Cortex of kidney (tissue), 1 donor: ENCODE measurements around the gene OR2H2.

Experiments
- DNase-seq: peaks from one replicate; lab custom pipeline; 2025; lab: John Stamatoyannopoulos, UW

The OR2H2 gene

DNA sequence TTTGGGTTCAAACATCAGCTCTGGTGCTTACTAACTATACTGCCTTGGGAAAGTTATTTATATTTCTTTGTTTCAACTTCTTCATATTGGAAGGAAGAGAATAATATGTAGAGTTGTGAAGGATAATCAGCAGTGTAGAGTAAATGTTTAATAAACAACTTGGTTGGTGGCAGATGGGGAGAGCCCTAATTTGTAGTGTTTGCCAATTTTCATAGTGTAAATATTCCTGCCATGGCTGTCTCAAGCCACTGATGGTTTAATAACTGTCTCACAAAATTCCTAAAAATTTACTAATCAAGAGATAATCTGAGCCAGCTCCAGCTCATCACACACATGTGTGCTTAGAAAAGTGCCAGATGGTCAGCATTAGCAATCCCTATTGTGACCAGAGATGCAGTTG lies at the start of gene OR2H2:
Gene OR2H2 (plus strand): TSS at position 301 of the 400 bp plus-strand sequence. CDS start 2,824 bp downstream, outside the sequence.
- DNase-seq, result no peak

DNA sequence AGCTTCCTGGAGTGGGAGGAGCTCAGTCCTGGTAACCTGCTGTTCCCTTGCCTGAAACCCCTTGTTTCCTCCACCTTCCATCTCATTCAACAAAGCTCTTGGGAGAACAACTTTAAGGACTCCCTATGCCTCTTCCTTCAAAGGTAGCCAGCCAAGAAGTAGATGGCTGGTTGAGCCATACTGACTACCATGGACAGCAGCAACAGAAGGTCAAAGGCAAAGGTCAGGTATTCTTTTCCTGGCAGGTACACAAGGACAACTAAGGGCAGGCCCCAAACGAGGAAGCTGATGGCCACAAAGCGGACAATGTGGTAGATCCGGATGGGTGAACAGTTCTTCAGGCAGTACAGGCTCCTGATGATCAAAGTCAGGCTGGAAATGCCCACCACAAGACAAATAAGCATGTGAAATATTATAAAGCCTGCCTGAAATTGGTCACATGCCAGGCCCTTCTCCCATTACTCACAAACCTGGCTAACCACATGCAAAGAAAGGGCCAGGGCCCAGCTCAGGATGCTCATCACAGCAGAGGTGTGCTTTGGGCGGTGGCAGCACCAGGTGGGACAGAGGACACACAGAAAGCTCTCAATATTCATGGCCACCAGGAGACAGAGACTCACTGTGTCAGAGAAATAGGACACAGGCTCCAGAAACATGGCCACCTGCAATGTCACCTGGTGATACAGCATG lies 47.1 kb upstream of the OR2H2 start:
- DNase-seq, result no peak

DNA sequence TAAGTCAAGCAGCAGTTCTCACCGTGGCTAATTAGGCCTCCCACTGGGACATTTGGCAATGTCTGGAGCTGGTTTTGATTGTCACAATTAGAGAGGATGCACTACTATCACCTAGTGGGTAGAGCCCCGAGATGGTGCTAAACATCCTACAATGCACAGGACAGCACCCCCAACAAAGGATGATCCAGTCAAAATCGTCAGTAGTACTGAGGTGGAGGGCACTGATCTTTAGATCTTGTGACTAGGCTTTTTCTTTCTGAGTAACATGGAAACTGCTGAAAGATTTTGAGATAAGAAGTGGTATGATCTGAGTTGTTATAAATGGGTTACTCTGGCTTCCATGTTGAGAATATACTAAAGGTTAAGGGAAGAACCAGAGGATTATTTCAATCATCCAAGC lies 37.3 kb upstream of the OR2H2 start:
- no peak for DNase-seq

DNA sequence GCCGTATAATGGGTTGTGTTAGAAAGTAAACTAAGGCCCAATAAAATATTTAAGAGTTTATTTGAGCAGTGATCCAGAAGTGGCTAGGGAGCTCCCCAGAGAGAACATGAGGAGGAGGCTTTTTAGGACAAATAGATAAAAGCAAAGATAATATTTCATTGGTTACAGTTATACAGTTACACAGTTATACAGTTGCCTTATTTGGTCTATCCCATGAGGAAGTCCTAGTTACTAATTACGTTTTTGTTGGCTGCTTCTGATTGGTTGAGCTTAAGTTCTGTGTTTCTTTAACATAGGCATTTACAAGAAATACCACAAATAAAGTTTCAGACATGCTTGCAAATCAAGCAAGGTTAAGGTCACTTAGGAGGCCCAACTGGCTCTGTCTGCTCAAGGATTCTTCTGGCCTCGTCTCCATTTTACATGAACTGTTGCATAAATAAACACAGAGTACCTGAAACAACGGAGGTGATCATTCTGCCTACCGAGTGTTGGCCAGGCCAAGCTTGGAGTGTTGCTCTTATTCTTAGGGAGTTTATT lies 32.3 kb upstream of the OR2H2 start:
- DNase-seq, result no peak

DNA sequence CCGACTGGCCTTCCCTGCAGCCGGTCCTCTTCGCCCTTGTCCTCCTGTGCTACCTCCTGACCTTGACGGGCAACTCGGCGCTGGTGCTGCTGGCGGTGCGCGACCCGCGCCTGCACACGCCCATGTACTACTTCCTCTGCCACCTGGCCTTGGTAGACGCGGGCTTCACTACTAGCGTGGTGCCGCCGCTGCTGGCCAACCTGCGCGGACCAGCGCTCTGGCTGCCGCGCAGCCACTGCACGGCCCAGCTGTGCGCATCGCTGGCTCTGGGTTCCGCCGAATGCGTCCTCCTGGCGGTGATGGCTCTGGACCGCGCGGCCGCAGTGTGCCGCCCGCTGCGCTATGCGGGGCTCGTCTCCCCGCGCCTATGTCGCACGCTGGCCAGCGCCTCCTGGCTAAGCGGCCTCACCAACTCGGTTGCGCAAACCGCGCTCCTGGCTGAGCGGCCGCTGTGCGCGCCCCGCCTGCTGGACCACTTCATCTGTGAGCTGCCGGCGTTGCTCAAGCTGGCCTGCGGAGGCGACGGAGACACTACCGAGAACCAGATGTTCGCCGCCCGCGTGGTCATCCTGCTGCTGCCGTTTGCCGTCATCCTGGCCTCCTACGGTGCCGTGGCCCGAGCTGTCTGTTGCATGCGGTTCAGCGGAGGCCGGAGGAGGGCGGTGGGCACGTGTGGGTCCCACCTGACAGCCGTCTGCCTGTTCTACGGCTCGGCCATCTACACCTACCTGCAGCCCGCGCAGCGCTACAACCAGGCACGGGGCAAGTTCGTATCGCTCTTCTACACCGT lies 31.5 kb upstream of the OR2H2 start:
- no peak for DNase-seq

DNA sequence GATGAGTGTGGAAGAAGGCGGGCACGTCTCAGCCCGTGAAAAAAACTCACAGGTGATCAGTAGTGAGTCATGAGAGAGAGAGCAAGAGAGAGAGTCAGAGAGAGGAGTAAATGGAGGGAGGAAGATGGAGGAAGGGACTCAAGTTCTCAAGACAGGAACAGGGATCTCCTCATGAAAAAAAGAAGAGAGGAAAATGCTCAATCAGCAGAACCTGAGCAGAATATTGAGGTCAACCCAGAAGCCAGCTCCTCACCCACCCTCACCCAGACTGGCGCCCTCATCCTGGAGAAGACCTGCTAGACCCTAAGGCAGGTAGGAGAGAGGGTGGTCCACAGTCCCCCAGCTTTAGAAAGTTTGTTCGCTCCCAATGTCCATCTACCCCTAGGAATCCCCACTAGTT lies 30.2 kb upstream of the OR2H2 start:
- DNase-seq, result no peak

DNA sequence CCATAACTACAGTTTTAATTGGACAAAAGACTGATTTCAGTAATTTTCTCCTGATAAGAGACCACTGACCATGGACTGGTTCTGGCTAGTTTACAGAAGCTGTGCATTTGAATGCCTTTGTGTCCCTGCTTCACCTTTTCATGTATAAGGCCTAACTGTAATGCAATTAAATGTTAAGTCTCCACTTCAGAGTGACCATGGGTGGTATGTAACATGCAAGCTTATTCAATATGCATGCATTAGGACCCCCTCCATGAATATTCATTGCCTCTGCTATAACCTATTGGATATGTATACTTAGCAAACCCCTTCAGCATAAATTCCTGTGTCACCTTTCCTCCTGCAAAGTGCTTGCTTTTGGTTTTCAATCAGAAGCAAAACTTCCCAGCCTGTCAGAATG lies 27.6 kb upstream of the OR2H2 start:
- no peak for DNase-seq

DNA sequence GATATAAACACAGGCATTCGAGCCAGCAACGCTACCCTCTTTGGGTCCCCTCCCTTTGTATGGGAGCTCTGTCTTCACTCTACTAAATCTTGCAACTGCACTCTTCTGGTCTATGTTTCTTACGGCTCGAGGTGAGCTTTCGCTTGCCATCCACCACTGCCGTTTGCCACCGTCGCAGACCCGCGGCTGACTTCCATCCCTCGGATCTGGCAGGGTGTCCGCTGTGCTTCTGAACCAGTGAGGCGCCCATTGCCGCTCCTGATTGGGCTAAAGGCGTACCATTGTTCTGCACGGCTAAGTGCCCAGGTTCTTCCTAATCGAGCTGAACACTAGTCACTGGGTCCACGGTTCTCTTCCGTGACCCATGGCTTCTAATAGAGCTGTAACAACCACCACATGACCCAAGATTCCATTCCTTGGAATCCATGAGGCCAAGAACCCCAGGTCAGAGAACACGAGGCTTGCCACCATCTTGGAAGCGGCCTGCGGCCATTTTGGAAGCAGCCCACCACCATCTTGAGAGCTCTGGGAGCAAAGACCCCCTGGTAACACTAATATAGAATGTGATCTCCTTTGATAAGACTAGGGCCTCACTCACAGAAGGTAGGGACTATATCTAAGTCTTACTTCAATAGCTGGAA lies 26.4 kb upstream of the OR2H2 start:
- no peak for DNase-seq

DNA sequence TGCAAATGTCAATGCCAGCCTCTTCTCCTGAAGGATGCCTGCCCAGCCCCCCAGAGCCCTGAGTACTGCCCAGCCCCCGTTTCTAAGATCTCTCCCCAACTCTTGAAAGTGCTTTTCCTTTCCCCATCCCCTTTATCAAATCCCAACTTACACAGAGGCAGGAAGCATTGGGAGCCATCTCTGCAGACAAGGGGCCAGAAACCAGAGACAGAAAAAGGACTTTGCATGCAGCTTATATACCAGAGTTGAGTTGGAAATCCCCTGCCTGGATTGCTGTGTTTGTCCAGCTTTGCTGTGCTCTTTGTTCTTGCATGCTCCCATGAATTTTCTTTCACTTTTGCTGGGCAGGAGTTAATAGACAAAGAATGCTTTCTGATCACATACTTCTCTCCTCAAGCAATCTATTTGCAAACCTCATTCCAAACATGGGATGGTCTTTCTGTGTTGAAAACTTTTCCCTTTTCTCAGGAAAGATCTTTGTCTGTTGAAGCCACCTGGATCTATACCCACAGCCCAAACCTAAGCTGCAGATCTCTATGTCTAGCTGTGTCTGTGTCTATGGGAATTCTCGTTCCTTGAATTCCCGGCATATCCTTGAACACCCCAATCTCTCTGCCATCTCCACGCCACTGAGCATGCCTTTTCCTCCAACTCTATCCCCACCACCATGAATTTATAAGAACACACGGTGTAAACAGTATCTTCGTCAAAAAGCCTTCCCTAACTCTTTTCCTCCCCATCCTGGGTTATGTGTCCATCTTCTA lies 25.2 kb upstream of the OR2H2 start, which contains the start of gene UBD:
Gene UBD (minus strand): TSS at position 209 of the 764 bp plus-strand sequence. CDS start 31 bp downstream, at position 178.
- no peak for DNase-seq

DNA sequence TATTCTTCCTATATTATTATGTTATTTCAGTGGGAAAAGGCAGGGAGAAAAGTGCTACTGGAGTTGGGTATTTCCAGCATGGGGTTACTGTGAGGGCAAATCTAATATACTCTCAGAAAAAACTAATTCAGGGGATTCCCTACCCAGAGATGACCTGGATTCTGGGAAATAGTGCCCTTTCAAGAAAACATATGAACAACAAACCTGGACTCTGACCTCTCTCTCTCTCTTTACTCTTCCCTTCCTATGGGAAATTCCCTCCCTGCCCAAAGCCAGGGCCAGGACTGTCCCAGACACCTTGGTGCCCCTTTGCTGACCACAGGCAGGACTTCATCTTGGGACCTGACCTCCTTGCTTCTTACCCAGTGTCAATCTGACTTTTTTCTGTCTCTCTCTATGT lies 23.8 kb upstream of the OR2H2 start:
- no peak for DNase-seq

DNA sequence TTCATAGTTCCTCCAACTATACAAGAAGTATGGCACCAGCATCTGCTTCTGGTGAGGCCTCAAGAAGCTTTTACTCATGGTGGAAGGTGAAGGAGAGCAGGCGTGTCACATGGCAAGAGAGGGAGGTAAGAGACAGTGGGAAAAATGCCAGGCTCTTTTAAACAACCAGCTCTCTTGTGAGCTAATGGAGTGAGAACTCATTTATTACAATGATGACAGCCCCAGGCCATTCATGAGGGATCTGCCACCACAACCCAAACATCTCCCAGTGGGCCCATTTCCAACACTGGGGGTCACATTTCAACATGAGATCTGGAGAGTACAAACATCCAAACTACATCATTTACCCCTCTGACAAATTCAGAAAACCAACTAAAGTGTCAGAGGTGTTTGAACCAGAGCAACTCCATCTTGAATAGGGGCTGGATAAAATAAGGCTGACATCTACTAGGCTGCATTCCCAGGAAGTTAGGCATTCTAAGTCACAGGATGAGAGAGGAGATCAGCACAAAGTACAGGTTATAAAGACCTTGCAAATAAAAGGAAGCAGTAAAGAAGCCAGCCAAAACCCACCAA lies 23.2 kb upstream of the OR2H2 start:
- DNase-seq, result no peak

DNA sequence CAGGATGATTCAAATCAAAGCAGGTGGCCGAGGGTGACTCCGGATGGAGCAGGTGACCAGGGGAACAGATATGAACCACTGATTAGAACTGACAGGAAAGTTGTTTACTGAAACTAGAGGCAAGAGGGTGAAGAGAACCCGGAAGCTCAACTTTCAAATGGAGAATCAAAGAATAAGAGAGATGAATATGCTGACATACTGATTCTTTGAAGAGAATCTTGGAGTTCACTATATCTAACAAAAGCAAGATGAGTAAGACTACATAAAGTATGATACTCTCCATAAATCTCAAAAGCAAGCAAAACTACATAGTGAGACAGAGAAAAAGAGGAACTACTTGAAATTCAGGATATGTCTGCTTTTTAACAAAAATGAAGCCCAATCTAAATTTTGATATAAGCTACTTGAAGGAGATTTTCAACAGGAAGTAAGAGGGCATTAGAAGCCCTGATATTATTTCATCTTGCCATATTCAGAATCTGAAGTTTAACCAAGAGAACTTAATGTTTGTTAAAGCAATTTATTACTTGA lies 21.4 kb upstream of the OR2H2 start:
- DNase-seq, result no peak

DNA sequence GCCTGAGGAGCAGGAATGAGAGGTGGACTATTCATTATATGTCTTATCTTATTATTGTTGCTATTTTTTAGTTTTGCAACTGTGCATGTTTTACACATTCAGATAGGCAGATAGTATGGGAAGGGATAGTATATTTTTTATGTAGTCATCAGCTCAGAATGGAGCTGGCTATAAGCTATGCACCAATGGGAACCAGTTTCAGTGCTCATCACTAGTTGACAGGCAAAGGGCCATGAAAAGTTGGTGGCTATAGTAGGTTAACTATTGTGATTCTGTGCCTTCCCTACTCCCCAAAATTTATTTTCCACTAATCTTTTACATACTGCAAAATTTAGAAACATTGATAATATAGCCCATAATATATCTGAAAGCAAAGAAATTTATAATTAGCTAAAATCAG lies 20.0 kb upstream of the OR2H2 start:
- DNase-seq, result no peak

DNA sequence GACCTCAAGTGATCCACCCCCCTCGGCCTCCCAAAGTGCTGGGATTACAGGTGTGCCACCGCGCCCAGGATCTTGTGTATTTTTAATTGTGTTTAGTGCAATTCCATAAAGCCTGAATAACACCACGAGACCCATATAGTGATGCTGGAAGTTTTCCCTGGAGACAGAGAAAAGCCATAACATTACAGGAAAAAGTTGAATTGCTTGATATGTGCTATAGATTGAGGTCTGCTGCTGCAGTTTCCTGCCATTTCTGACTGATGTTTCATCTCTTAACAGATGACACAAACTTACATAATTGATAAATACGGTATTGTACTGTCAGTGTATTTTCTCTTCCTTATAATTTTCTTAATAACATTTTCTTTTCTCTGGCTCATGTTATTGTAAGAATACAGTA lies 18.1 kb upstream of the OR2H2 start:
- no peak for DNase-seq

DNA sequence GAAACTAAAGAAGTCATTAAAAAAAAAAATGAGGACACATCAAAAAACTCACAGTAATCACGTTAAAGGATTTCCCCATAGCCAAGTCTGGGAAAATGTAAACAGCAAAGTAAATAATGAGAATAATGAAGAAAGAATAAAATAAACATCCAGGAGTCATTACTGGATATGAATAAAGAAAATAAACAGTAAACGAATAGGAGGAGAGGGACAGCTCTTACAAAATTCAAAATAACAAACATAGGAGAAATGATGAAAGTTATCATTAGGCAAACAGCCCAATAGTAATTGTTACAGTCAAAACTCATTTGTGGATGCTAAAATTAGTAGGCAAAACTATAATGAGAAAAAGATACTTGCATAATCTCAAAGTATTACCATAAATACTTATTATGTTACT lies 17.4 kb upstream of the OR2H2 start:
- DNase-seq, result no peak

DNA sequence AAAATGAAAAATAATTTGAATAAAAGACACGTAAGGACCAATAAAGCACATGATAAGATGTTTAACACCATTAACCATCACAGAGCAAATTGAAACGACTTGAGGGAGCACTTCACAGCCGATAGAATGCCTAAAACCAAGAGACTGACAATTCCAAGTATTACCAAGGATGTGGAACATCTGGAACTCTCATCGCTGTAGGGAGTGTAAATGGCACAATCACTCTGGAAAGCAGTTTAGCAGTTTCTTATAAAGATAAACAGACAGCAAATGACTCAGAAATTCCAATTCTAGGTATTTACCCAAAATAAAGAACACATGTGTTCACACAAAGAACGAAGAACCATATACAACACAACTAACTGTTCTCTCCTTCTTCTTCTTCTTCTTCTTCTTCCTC lies 16.9 kb upstream of the OR2H2 start:
- no peak for DNase-seq

DNA sequence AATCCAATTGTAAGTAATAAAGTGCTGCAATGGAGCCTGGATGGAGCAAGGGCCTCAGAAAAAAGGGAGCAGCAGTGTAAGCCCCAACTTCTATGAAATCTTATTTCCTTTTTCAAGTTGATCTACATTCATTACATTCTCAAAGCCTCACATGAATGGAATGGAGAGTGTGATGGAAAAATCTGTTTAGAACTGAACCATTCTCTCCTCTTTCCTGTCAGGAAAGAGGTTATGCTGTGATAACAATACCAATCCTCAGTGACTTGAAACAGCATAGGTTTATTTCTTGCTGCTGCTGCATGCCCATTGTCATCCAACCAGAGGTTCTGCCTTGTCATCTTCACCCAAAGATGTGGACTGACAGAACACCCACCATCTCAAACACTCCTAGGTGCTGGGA lies 8.9 kb upstream of the OR2H2 start:
- DNase-seq, result no peak

DNA sequence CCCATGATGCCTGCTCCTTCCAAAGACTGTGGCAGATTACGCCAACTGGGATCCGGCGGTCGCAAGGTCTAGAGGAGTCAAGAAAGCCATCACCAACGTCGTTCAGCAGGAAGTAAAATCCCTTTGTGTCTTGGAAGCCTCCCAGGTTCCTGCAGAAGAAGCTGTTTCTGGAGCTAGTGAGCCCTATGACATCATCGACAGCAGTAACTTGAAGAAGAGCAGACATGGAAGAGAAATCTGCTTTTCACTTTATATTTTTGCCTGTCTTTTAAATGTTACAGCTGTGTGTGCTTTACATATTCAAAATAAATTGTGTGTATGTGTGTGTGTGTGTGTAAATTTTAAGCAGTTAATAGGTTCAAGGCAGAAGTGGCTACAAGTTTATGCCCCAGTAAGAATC lies 7.4 kb upstream of the OR2H2 start:
- no peak for DNase-seq

DNA sequence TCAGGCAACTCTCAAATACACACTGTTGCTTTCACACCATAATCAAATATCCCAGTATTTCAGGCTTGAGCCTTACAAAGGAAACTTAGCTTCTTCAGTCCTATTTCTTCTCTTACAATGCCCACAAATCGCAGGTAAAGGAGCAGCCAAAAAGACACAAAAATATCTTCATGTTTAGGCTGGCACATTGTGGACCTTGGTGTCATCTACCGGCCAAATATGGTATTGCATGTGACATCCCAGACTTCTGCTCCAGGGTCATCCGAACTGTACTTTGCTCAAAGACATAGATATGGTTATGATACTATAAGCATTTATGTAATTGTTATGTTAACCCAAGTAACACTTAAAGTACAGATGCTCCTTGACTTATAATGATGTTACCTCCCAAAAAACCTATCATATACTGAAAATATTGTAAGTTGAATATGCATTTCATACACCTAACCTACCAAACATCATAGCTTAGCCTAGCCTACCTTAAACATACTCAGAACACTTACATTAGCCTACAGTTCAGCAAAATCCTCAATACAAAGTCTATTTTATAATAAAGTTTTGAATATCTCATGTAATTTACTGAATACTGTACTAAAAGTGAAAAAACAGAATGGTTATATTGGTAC lies 4.6 kb downstream of the OR2H2 start:
- DNase-seq, result no peak

DNA sequence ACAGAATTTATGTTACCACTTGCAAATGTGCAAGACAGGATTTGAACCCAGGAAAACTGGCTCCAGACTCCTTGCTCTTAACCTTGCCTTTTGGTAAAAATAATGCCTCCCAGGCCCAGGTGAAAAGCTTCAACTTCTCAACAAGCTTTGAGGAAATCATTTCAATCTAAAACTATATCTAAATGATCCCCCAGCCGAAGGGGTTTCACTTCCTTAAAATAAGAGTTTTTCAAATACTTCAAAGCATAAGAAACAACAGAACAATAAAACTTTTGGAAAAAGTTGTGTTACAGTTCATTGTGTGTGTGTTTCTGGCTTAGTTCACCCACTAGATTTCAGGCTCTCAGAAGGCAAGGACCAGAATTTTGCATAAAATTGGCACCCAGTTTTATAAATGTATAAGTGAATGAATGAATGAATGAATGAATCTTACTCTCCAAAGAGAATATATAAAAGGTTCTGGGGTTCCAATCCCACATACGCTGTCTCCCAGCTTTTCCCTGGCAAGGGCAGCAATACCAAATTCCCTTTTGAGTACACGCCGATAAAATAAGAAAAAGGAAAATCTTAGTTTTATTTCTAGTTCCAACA lies 5.4 kb downstream of the OR2H2 start:
- no peak for DNase-seq

DNA sequence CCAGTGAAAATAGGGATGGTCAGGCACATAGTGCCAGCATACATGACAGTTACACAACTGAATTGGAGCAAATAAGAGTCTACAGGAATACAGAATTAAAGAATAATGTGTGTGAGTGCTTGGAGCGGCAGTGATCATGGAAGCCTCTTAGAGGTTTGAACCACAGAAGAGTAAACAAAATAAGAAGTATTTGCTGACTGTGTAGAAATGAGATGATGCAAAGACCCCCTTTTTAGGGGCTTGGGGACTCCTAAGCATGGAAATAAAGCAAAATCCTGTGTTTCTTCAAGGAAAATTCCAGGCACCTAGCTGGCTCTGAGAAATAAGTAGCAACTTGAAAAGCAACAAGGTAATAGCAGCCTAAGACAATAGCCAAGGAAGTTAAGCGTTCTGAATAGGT lies 6.8 kb downstream of the OR2H2 start:
- DNase-seq, result no peak
